HS-27A (cell line): Measurements from ENCODE around the gene CCDC170.
"Not testable (repeated sequence)": the region's sequence is repeated elsewhere in the genome, so short reads cannot be mapped to it uniquely, and the experiment has no call there.

Experiments
- DNase-seq: peaks from one replicate; pipeline ENCODE4 v3.0.0-alpha.2; 2012; ENCODE audit warnings: low read depth, missing footprints

The CCDC170 gene, protein sequence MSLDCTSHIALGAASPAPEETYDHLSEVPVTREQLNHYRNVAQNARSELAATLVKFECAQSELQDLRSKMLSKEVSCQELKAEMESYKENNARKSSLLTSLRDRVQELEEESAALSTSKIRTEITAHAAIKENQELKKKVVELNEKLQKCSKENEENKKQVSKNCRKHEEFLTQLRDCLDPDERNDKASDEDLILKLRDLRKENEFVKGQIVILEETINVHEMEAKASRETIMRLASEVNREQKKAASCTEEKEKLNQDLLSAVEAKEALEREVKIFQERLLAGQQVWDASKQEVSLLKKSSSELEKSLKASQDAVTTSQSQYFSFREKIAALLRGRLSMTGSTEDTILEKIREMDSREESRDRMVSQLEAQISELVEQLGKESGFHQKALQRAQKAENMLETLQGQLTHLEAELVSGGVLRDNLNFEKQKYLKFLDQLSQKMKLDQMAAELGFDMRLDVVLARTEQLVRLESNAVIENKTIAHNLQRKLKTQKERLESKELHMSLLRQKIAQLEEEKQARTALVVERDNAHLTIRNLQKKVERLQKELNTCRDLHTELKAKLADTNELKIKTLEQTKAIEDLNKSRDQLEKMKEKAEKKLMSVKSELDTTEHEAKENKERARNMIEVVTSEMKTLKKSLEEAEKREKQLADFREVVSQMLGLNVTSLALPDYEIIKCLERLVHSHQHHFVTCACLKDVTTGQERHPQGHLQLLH

DNA sequence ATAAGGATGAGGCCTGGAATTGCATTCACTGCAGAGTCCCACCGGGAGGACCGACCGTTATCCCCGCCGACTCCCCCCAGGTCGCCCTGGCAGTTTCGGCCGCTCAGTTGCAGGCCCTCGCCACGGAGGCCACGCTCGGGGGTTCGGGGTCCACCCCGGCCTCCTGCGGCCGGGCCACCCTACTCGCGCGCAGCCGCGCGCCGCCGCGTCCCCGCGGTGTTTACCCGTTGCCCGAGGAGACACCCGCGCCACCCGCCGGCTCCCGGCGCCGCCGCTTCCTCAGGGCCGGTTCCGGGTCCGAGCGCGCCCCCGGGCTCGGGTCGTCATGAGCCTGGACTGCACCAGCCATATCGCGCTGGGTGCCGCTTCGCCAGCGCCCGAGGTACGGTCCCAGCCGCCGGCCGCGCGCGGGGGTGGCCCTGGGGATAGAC lies at the start of gene CCDC170:
CCDC170 (plus strand) TSS at position 214 of the 431 bp plus-strand sequence; CDS start at position 326, 112 bp downstream.
- no peak for DNase-seq

- DNase-seq = peak; percentile 88
Measured at GRCh38 chr6:151445482-151445881, 48.3 kb upstream of the CCDC170 start.

DNA sequence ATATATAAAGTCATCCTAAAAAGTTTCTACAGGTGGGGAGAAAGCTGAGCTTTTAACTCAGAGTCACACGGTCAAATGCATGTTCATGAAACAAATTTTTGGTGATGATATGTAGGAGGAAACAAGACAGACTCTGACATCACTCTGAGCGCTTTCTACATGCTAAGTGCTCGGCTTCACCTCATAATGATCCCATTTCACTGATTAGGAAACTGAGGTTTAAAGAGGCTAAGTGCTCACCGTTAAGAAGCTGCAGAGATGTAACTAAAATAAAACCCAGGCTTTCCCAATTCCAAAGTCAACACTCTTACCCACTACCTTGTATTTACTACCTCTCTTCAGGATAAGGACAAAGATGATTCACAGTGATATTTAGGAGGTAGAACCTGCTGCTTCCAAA lies 46.6 kb upstream of the CCDC170 start:
- DNase-seq = no peak

- DNase-seq = no peak
Measured at GRCh38 chr6:151448623-151449022, 45.2 kb upstream of the CCDC170 start.

- DNase-seq = not testable (repeated sequence)
Measured at GRCh38 chr6:151450928-151451327, 42.9 kb upstream of the CCDC170 start.

- DNase-seq = no peak
Measured at GRCh38 chr6:151451417-151451949, 42.3 kb upstream of the CCDC170 start.

GRCh38 chr6:151451950-151452749 lies 41.7 kb upstream of the CCDC170 start, which contains the start of gene RMND1:
Gene RMND1 (minus strand): TSS chr6:151452126. CDS start chr6:151445811, 6,315 bp downstream.
- peak; percentile 99 for DNase-seq

GRCh38 chr6:151452750-151453427 lies 40.9 kb upstream of the CCDC170 start:
- DNase-seq = no peak

- DNase-seq = not testable (repeated sequence)
Measured at GRCh38 chr6:151455751-151456398, 37.9 kb upstream of the CCDC170 start.

DNA sequence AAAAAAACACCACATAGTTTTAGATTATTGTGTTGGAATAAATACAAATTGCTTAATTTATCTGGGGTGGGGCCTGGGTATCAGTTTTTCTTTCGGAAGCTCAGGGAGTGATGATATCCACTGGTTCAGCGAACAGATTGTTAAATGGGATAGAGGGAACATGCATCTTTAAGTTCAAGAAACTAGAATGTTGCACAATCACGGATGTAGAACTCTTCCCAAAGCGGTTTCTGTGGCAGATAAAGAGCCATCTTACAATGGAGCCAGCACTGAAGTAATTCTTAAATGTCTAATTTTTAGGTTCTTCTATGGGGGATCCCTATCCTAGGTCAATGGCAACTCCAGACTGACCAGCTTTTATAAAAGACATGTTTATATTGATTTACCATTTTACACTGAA lies 32.1 kb upstream of the CCDC170 start:
- DNase-seq = no peak

DNA sequence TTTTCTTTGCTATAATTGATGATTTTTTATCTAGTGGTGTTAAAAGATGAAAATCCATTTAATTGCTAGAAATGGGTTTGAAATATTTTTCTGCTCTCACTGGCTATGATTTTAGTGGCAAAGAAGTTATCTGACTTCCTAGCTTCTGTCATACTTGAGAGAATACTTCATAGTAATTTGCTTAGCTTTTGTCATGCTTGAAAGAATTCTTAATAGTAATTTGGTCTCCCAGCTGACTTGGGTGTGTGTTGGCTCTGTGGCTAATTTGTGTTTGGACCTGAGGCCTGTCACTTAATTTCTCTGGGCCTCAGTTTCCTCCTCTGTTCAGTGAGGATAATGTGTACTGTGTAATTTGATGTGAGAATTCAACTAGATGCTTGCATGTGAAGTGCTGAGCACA lies 29.1 kb upstream of the CCDC170 start:
- no peak for DNase-seq

DNA sequence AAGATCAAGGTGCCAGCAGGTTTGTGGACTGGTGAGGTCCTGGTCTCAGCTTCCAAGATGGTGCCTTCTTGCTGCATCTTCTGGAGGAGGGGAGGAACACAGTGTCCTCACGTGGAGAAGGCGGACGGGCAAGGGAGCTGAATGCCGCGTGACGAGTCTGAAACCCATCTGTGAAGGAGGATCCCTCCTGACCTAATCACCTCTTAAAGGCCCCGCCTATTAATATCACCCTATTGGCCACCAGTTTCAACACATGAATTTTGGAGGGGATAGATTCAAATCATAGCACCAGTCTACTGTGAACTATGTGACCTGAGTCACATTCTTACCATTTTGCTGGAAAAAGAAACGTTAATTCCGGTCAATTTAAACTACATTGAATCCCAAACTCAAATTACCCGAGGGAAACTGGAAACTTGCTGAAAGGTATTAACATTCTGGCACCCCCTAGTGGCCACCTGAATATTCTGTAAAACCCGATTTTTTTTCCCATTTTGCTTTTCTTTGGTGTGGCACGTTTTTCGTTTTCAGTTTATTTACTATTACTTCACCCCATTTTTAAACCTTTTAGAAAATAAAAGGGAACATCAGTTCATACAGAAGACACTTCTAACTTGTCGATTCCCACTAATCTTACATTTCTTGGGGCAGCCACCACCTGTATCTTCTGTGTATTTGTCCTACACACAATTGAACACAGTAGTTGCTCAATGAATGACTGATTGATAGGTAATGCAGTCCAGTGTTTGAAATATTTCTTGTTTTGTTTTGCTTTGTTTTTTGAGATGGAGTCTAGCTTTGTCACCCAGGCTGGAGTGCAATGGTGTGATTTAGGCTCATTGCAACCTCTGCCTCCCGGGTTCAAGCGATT lies 17.9 kb upstream of the CCDC170 start:
- no peak for DNase-seq

DNA sequence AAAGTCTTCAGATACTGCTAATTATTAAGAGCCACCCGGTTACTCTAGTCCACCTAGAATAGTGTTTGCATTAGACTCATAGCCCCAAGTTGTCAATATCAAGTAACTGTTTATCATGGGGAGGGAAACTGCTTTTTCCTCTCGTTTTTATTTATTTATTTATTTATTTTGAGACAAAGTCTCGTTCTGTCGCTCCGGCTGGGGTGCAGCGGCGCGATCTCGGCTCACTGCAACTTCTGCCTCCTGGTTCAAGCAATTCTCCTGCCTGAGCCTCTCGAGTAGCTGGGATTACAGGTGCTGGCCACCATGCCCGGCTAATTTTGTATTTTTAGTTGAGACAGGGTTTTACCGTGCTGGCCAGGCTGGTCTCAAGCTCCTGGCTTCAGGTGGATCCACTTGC lies 16.1 kb upstream of the CCDC170 start:
- DNase-seq = no peak

DNA sequence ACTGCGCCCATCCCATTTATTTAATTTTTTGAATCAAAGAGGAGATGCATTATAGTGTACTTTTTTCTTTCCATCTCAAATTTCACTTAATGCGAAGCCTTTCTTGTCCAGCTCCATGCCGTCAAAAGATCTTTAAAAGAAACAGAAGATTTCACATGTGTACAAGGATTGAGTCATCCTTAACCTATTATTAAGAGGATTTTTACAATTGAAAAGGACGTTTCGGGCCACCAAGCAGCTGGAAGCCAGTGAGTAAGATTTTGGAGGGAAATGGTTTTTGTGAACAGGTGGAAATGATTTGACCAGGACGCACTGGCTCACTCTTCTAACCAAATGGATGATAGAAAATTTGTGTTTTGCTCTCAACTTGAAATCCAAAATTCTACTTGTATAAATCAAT lies 15.1 kb upstream of the CCDC170 start:
- no peak for DNase-seq

GRCh38 chr6:151481786-151482185 lies 12.0 kb upstream of the CCDC170 start:
- DNase-seq = no peak

DNA sequence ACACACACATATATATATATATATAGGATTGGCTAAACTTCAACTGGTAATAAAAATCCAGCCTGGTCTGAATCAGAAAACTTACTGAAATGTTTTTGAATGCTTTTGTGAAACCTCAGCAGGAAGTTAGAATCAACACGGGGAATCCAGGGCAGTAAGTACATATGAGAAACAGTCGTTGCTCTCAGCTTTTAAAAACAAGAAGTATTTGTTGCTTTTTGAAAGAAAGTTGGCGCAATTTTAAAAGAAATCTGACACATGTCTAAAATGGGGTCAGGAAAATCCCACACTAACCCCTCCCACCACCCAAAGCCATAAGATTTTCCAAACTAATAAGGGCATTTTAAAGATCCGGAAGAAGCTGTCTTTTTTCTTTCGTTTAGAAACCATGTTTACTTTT lies 11.5 kb upstream of the CCDC170 start:
- DNase-seq = no peak

GRCh38 chr6:151483994-151484393 lies 9.8 kb upstream of the CCDC170 start:
- DNase-seq = no peak

DNA sequence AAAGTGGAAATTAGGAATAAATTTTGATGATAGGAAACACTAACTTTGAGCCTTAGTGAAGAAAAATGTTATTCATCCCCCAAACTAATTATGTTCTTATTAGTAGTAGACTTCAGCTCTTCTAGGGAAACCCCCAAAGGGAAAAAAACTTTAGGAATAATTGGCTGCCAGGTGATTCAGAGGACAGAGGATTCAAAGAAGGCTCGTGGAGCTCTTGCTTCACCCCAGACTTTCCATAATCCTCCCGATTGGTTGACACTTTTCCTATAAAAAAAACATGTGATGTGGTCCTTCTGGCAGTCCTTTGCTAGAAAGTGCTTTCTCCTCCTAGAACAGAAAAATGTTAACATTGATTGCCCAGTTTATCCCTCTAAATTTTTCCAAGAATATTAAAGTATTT lies 5.6 kb upstream of the CCDC170 start:
- no peak for DNase-seq

GRCh38 chr6:151490996-151491395 lies 2.8 kb upstream of the CCDC170 start:
- no peak for DNase-seq
